Measurements from ENCODE around the gene KCNN1. TPM values are rescaled to one million over a fixed set of nuclear protein-coding genes. Genes with fewer than 3 reads are reported as not detected.

Gene KCNN1
- 0.60 TPM in 1 of 2 replicates, not detected in the other for total RNA-seq

DNA sequence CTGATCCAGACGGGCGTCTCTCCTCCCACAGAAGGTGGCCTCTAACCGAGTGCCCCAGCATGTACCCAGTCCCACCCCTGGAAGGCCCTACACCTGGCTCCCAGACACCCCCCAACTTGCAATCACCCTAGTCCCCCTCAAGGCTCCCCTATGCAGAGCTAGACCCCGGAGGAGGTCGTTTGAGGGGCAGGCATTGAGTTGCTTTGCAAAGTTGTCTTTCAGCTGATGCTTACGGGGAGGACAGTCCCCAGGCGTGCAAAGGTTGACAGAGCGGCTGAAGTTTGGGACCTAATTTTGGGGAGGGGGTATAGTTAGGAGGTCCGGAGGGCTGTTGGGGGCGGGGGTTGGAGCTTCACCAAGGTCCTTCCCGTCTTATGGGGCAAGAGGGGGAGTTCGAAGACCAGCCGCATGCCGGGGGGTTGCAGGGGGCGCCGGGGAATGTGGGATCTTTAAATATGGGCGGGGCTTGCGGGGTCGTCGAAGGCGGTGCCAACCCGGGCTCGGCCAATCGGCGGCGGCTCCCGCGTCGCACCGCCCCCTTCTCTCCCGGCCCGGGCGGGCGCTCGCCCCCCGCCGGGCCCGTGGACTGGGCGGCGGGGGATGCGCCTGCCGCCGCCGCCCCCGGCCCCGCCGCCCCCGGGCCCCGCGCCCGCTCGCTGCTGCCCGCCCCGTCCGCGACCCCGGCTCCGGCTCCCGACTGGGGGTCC is at the start of gene KCNN1:
KCNN1 (plus strand) TSS at position 558 of the 707 bp plus-strand sequence. CDS start 6,782 bp downstream, outside the sequence.

DNA sequence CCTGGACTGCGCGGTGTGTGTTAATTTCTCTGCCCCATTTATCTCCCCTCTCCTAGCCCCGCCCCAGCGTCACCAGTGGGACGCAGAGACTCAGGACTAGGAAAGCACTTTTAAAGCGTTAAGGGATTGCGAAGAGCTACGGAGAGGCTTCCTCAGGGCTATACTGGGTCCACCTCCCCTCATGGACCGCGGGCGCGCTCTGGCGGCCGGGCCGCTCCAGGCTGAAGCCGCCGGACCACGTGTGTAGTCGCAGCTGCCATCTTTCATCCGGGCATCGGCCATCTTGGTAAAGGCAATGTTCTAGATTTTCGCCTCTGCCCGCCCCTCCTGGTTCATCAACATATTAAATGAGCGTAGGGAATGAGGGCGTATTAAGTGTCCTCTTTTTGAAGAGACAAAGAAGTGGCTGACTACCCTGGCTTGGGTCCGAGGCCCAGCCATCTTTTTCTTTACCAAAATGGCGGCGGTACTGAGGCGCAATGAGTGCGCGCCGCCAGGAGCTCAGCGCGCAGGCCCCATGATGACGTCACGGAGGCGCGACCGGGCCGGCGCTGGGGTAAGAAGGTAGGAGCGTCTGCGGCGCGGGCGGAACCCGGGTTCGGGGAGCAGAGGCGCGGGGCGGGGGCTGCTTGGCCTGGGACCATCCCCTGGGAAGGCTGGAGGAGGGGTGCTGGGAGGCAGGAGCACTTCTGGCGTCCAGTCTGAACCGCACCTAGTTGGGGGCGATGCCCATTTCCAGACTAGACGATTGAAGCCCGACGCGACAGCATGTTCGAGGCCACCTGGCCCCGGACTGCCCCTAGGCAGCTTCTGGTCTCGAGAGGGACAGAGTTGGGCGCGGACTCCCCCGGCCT is 34.2 kb upstream of the KCNN1 start, which contains the start of gene CCDC124:
CCDC124 (plus strand) TSS at position 531 of the 854 bp plus-strand sequence. CDS start 3,406 bp downstream, outside the sequence.

DNA sequence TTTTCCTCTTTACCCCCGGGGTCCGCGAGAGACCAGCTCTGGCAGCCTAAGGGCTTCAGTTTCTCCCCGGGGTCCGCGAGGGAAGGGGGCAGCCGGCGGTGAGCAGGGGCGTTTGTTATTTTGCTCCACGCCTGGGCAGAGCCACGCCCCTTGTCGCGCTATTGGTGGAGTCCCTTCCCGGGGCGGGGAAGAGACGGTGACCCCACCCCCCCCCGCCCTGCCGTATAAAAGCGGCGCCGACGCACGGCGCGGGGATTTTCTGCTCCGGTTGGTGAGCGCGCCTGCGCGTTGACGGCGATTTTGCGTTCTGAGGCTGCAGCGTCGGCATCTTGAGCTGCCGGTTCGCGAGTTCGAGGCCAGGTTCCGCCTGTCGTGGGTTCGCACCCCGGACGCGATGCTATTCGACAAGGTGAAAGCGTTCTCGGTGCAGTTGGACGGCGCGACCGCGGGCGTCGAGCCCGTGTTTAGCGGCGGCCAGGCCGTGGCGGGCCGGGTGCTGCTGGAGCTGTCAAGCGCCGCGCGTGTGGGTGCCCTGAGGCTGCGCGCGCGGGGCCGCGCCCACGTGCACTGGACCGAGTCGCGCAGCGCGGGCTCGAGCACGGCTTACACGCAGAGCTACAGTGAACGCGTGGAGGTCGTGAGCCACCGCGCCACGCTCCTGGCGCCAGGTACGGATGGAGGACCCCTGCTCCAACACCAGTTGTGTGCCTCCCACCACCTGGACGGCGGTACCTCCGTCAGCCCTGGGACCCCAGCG is 41.2 kb downstream of the KCNN1 start, which contains the start of gene ARRDC2:
ARRDC2 (plus strand) TSS at position 254 of the 757 bp plus-strand sequence; CDS start at position 395, 141 bp downstream.

Other genes with a start within 250 kb of the KCNN1 start
- gene MAP1S, start 247.6 kb upstream of the KCNN1 start, total RNA-seq: 24.2 and 35.8 TPM in 2 replicates
- gene FCHO1, start 215.6 kb upstream of the KCNN1 start, total RNA-seq: 0.22 and 0.43 TPM in 2 replicates
- 0.09 TPM in 1 of 2 replicates, not detected in the other for gene B3GNT3, start 172.0 kb upstream of the KCNN1 start, total RNA-seq
- gene INSL3, start 145.6 kb upstream of the KCNN1 start, total RNA-seq: not detected in 2 replicates
- 0.76 and 0.95 TPM in 2 replicates for gene JAK3, start 119.1 kb upstream of the KCNN1 start, total RNA-seq
- 1,480 and 1,575 TPM in 2 replicates for gene RPL18A, start 107.2 kb upstream of the KCNN1 start, total RNA-seq
- not detected in 2 replicates for gene SLC5A5, start 95.2 kb upstream of the KCNN1 start, total RNA-seq
- 20.7 and 31.9 TPM in 2 replicates for gene CCDC124, start 34.1 kb upstream of the KCNN1 start, total RNA-seq
- gene ARRDC2, start 41.1 kb downstream of the KCNN1 start, total RNA-seq: 98.5 and 111 TPM in 2 replicates
- 0.26 and 0.33 TPM in 2 replicates for gene IL12RB1, start 119.8 kb downstream of the KCNN1 start, total RNA-seq
- 0.98 and 1.9 TPM in 2 replicates for gene MAST3, start 130.7 kb downstream of the KCNN1 start, total RNA-seq
- 2.1 and 2.5 TPM in 2 replicates for gene PIK3R2, start 186.1 kb downstream of the KCNN1 start, total RNA-seq
- 4.5 and 9.5 TPM in 2 replicates for gene IFI30, start 206.7 kb downstream of the KCNN1 start, total RNA-seq
- 4.7 and 6.3 TPM in 2 replicates for gene MPV17L2, start 226.1 kb downstream of the KCNN1 start, total RNA-seq
- gene RAB3A, start 236.9 kb downstream of the KCNN1 start, total RNA-seq: 0.34 and 0.76 TPM in 2 replicates

Data from dermis lymphatic vessel endothelial cell (primary cell).